CD4-positive, alpha-beta T cell treated with Interleukin-17A for 1 hour (primary cell): ENCODE results near the gene EMC1.
"Not testable (repeated sequence)": the region's sequence is repeated elsewhere in the genome, so short reads cannot be mapped to it uniquely, and the experiment has no call there.

Experiments used
- DNase-seq: peaks from one replicate; pipeline ENCODE4 v3.0.0-alpha.2; 2020

The EMC1 gene

GRCh38 chr1:19260211-19261138 is 9.2 kb upstream of the EMC1 start:
- DNase-seq: no peak

- DNase-seq: no peak
Measured at GRCh38 chr1:19258353-19258752, 7.0 kb upstream of the EMC1 start.

- no peak for DNase-seq
Measured at GRCh38 chr1:19257178-19257914, 6.0 kb upstream of the EMC1 start.

- DNase-seq: not testable (repeated sequence)
Measured at GRCh38 chr1:19256301-19256700, 5.0 kb upstream of the EMC1 start.

GRCh38 chr1:19255288-19255687 is 4.0 kb upstream of the EMC1 start:
- no peak for DNase-seq

GRCh38 chr1:19254416-19254815 is 3.1 kb upstream of the EMC1 start:
- no peak for DNase-seq

GRCh38 chr1:19250629-19251304 is 557 bp downstream of the EMC1 start:
- DNase-seq: no peak

GRCh38 chr1:19240673-19241538 is 10.4 kb downstream of the EMC1 start:
- peak; percentile 71 for DNase-seq

GRCh38 chr1:19239876-19240275 is 11.4 kb downstream of the EMC1 start:
- no peak for DNase-seq

GRCh38 chr1:19234224-19234623 is 17.1 kb downstream of the EMC1 start:
- no peak for DNase-seq

GRCh38 chr1:19232524-19232846 is 18.8 kb downstream of the EMC1 start:
- DNase-seq: no peak

- DNase-seq: not testable (repeated sequence)
Measured at GRCh38 chr1:19231736-19232523, 19.4 kb downstream of the EMC1 start.

- DNase-seq: no peak
Measured at GRCh38 chr1:19229828-19230325, 21.4 kb downstream of the EMC1 start.

- no peak for DNase-seq
Measured at GRCh38 chr1:19229229-19229628, 22.1 kb downstream of the EMC1 start.

- no peak for DNase-seq
Measured at GRCh38 chr1:19222979-19223824, 28.1 kb downstream of the EMC1 start.

GRCh38 chr1:19222573-19222972 is 28.8 kb downstream of the EMC1 start:
- DNase-seq: no peak

- DNase-seq: no peak
Measured at GRCh38 chr1:19220991-19221390, 30.3 kb downstream of the EMC1 start.

- DNase-seq: no peak
Measured at GRCh38 chr1:19220080-19220846, 31.1 kb downstream of the EMC1 start.

GRCh38 chr1:19219451-19219850 is 31.9 kb downstream of the EMC1 start:
- DNase-seq: no peak

- not testable (repeated sequence) for DNase-seq
Measured at GRCh38 chr1:19216585-19216984, 34.7 kb downstream of the EMC1 start.
